IPS DF 6.9 (cell line): Measurements from ENCODE around the gene PTTG1IP.

Experiments
- DNase-seq: peaks from one replicate; pipeline ENCODE4 v3.0.0-alpha.2; 2013; ENCODE audit warnings: low read depth, low spot score
- H3K27ac ChIP-seq: one replicate; pipeline ENCODE4 v1.5.1; 2013; ENCODE audit warnings: low read length, control low read depth
- H3K27me3 ChIP-seq: 2 replicates; pipeline ENCODE4 v1.6.1; 2013; ENCODE audit warnings: mild to moderate bottlenecking, low read length; ENCODE audit not compliant: control insufficient read depth, insufficient read depth
- H3K36me3 ChIP-seq: 2 replicates; pipeline ENCODE4 v1.6.1; 2013; ENCODE audit warnings: low read length; ENCODE audit not compliant: control insufficient read depth, insufficient read depth
- H3K4me1 ChIP-seq: 2 replicates; pipeline ENCODE4 v1.6.1; 2013; ENCODE audit warnings: low read length; ENCODE audit not compliant: control insufficient read depth, insufficient read depth
- H3K4me3 ChIP-seq: 2 replicates; pipeline ENCODE4 v1.5.1; 2013; ENCODE audit warnings: mild to moderate bottlenecking, low read length
- H3K9me3 ChIP-seq: 2 replicates; pipeline ENCODE4 v1.6.1; 2013; ENCODE audit warnings: low read length, inconsistent platforms; ENCODE audit not compliant: control insufficient read depth, insufficient read depth
- WGBS: extraction: QIAGEN DNeasy Blood & Tissue Kit; methylation state at CpG from one replicate; pipeline ENCODE4 v1.1.7; 2013; ENCODE audit warnings: mixed read lengths, missing lambda C conversion rate; ENCODE audit not compliant: insufficient read length, insufficient coverage; 5-methylcytosine and 5-hydroxymethylcytosine counted together

Gene PTTG1IP

GRCh38 chr21:44850905-44851657 is 22.4 kb downstream of the PTTG1IP start:
- H3K36me3 ChIP-seq, result peaks cover 41% of the 10 kb centered on the region
- H3K27ac ChIP-seq, result no peak overlapping the region
- no peaks in the 10 kb centered on the region for H3K27me3 ChIP-seq
- H3K4me3 ChIP-seq, result no peak overlapping the region
- no CpG with 5 or more reads among the region's 26 CpGs for WGBS
- no peak for DNase-seq
- 0 out of 2 replicates have a peak, but pooled peaks cover 1% of the 10 kb centered on the region for H3K4me1 ChIP-seq
- H3K9me3 ChIP-seq, result no peaks in the 10 kb centered on the region

- no peaks in the 10 kb centered on the region for H3K27me3 ChIP-seq
- 0 out of 2 replicates have a peak, but pooled peaks cover 1% of the 10 kb centered on the region for H3K4me1 ChIP-seq
- peaks cover 35% of the 10 kb centered on the region for H3K36me3 ChIP-seq
- no peaks in the 10 kb centered on the region for H3K9me3 ChIP-seq
- no peak overlapping the region for H3K27ac ChIP-seq
- no peak for DNase-seq
- WGBS, result no CpG with 5 or more reads among the region's 20 CpGs
- no peak overlapping the region for H3K4me3 ChIP-seq
Observed at GRCh38 chr21:44850208-44850800, 23.2 kb downstream of the PTTG1IP start.

GRCh38 chr21:44849616-44850130 is 23.8 kb downstream of the PTTG1IP start:
- H3K4me3 ChIP-seq, result no peak overlapping the region
- DNase-seq, result no peak
- H3K27me3 ChIP-seq, result no peaks in the 10 kb centered on the region
- no peak overlapping the region for H3K27ac ChIP-seq
- H3K36me3 ChIP-seq, result peaks cover 29% of the 10 kb centered on the region
- WGBS, result no CpG with 5 or more reads among the region's 12 CpGs
- H3K9me3 ChIP-seq, result no peaks in the 10 kb centered on the region
- H3K4me1 ChIP-seq, result 0 out of 2 replicates have a peak, but pooled peaks cover 1% of the 10 kb centered on the region

GRCh38 chr21:44848821-44849521 is 24.5 kb downstream of the PTTG1IP start:
- Histone ChIP-seq H3K4me3 (no peak overlapping the region), H3K27ac (no peak overlapping the region), H3K9me3 (no peaks in the 10 kb centered on the region), H3K36me3 (peaks cover 26% of the 10 kb centered on the region), H3K27me3 (no peaks in the 10 kb centered on the region), H3K4me1 (peaks cover 3% of the 10 kb centered on the region; the same call in 1 of the 2 replicates)
- WGBS, result no CpG with 5 or more reads among the region's 36 CpGs
- DNase-seq, result no peak

GRCh38 chr21:44847261-44848056 is 26.0 kb downstream of the PTTG1IP start:
- H3K27ac ChIP-seq, result no peak overlapping the region

GRCh38 chr21:44846485-44847260 is 26.8 kb downstream of the PTTG1IP start:
- H3K27ac ChIP-seq, result no peak overlapping the region
- H3K27me3 ChIP-seq, result no peaks in the 10 kb centered on the region
- peaks cover 20% of the 10 kb centered on the region for H3K36me3 ChIP-seq
- no peak overlapping the region for H3K4me3 ChIP-seq
- no peak for DNase-seq
- H3K4me1 ChIP-seq, result peaks cover 3% of the 10 kb centered on the region; the same call in 1 of the 2 replicates
- no peaks in the 10 kb centered on the region for H3K9me3 ChIP-seq
- WGBS, result no CpG with 5 or more reads among the region's 27 CpGs

More at GRCh38 chr21:44847261-44848056, 26.0 kb downstream of the PTTG1IP start:
- H3K4me1 ChIP-seq, result peaks cover 3% of the 10 kb centered on the region; the same call in 1 of the 2 replicates
- no peaks in the 10 kb centered on the region for H3K9me3 ChIP-seq
- DNase-seq, result no peak
- WGBS, result no CpG with 5 or more reads among the region's 24 CpGs
- H3K36me3 ChIP-seq, result peaks cover 20% of the 10 kb centered on the region
- no peak overlapping the region for H3K4me3 ChIP-seq
- no peaks in the 10 kb centered on the region for H3K27me3 ChIP-seq

GRCh38 chr21:44846224-44846484 is 27.3 kb downstream of the PTTG1IP start:
- Histone ChIP-seq H3K27me3 (no peaks in the 10 kb centered on the region), H3K4me3 (no peak overlapping the region), H3K4me1 (peaks cover 3% of the 10 kb centered on the region; the same call in 1 of the 2 replicates), H3K27ac (no peak overlapping the region), H3K36me3 (peaks cover 19% of the 10 kb centered on the region), H3K9me3 (no peaks in the 10 kb centered on the region)
- DNase-seq, result no peak
- no CpG with 5 or more reads among the region's 1 CpG for WGBS

GRCh38 chr21:44845418-44846223 is 27.9 kb downstream of the PTTG1IP start:
- Histone ChIP-seq H3K27me3 (no peaks in the 10 kb centered on the region), H3K9me3 (no peaks in the 10 kb centered on the region), H3K27ac (no peak overlapping the region), H3K36me3 (peaks cover 15% of the 10 kb centered on the region), H3K4me1 (peaks cover 3% of the 10 kb centered on the region; the same call in 1 of the 2 replicates), H3K4me3 (no peak overlapping the region; the same call in 1 of the 2 replicates)
- WGBS, result no CpG with 5 or more reads among the region's 34 CpGs
- peak; percentile 39 for DNase-seq

- Histone ChIP-seq H3K27me3 (no peaks in the 10 kb centered on the region), H3K9me3 (no peaks in the 10 kb centered on the region), H3K27ac (no peak overlapping the region), H3K36me3 (peaks cover 6% of the 10 kb centered on the region; the same call in 1 of the 2 replicates), H3K4me3 (no peak overlapping the region), H3K4me1 (peaks cover 3% of the 10 kb centered on the region; the same call in 1 of the 2 replicates)
- no peak for DNase-seq
- no CpG with 5 or more reads among the region's 16 CpGs for WGBS
Observed at GRCh38 chr21:44844256-44844655, 29.2 kb downstream of the PTTG1IP start.
